NT2/D1 (cell line): ENCODE data around the gene CPNE5.

Source experiments
- DNase-seq: peaks from one replicate; pipeline ENCODE4 v3.0.0-alpha.2; 2011; ENCODE audit warnings: low read depth, low spot score
- H3K27me3 ChIP-seq: 2 replicates; pipeline ENCODE4 v1.6.0; 2011; ENCODE audit warnings: mild to moderate bottlenecking; ENCODE audit not compliant: insufficient read length, insufficient read depth
- H3K36me3 ChIP-seq: 2 replicates; pipeline ENCODE4 v1.6.1; 2011; ENCODE audit warnings: mild to moderate bottlenecking, low read length, mixed read lengths; ENCODE audit not compliant: insufficient read depth, insufficient read length
- H3K4me1 ChIP-seq: 2 replicates; pipeline ENCODE4 v1.5.1; 2011; ENCODE audit not compliant: insufficient read depth, insufficient read length
- H3K4me3 ChIP-seq: 2 replicates; pipeline ENCODE4 v1.5.1; 2011; ENCODE audit warnings: low read depth; ENCODE audit not compliant: insufficient read length
- H3K9ac ChIP-seq: 2 replicates; pipeline ENCODE4 v1.6.0; 2011; ENCODE audit warnings: low read depth; ENCODE audit not compliant: insufficient read length
- H3K9me3 ChIP-seq: 2 replicates; pipeline ENCODE4 v1.5.1; 2011; ENCODE audit warnings: mild to moderate bottlenecking, low read length; ENCODE audit not compliant: insufficient read depth
- SUZ12 ChIP-seq: IDR thresholded peaks from 2 replicates; pipeline ENCODE4 v1.6.1; 2011; ENCODE audit not compliant: insufficient read length, insufficient read depth; ENCODE audit errors: extremely low read depth
- YY1 ChIP-seq: IDR thresholded peaks from 2 replicates; pipeline ENCODE4 v1.6.1; 2011; ENCODE audit not compliant: insufficient read length, insufficient read depth
- ZNF274 ChIP-seq: IDR thresholded peaks from 2 replicates; pipeline ENCODE4 v1.6.1; 2011; ENCODE audit warnings: mild to moderate bottlenecking, low read depth, low read length

Gene CPNE5

GRCh38 chr6:36760685-36761435 lies 78.4 kb downstream of the CPNE5 start:
- H3K4me1 ChIP-seq, result no peaks in the 10 kb centered on the region

GRCh38 chr6:36759148-36759759 lies 80.0 kb downstream of the CPNE5 start:
- TF ChIP-seq SUZ12 (no peak), ZNF274 (no peak), YY1 (no peak)
- H3K4me3 ChIP-seq, result no peak overlapping the region
- peaks cover 5% of the 10 kb centered on the region for H3K4me1 ChIP-seq
- DNase-seq, result peak; percentile 50
- no peaks in the 10 kb centered on the region for H3K9me3 ChIP-seq
- H3K9ac ChIP-seq, result no peak overlapping the region
- no peaks in the 10 kb centered on the region for H3K36me3 ChIP-seq
- H3K27me3 ChIP-seq, result no peaks in the 10 kb centered on the region

More at GRCh38 chr6:36760685-36761435, 78.4 kb downstream of the CPNE5 start:
- Histone ChIP-seq H3K4me3 (no peak overlapping the region), H3K9ac (no peak overlapping the region), H3K27me3 (no peaks in the 10 kb centered on the region), H3K9me3 (no peaks in the 10 kb centered on the region), H3K36me3 (no peaks in the 10 kb centered on the region)
- no peak for DNase-seq
- no peak for TF ChIP-seq YY1
- no peak for TF ChIP-seq SUZ12
- no peak for TF ChIP-seq ZNF274

GRCh38 chr6:36758516-36759147 lies 80.6 kb downstream of the CPNE5 start:
- Histone ChIP-seq H3K9me3 (no peaks in the 10 kb centered on the region), H3K36me3 (no peaks in the 10 kb centered on the region), H3K9ac (no peak overlapping the region), H3K4me3 (no peak overlapping the region), H3K4me1 (peaks cover 7% of the 10 kb centered on the region), H3K27me3 (no peaks in the 10 kb centered on the region)
- TF ChIP-seq YY1 (no peak), SUZ12 (no peak), ZNF274 (no peak)
- DNase-seq, result no peak

GRCh38 chr6:36757943-36758508 lies 81.2 kb downstream of the CPNE5 start:
- no peak for TF ChIP-seq SUZ12
- TF ChIP-seq ZNF274, result no peak
- no peak overlapping the region for H3K4me3 ChIP-seq
- H3K4me1 ChIP-seq, result peaks cover 7% of the 10 kb centered on the region
- no peak overlapping the region for H3K9ac ChIP-seq
- H3K36me3 ChIP-seq, result no peaks in the 10 kb centered on the region
- no peaks in the 10 kb centered on the region for H3K27me3 ChIP-seq
- no peaks in the 10 kb centered on the region for H3K9me3 ChIP-seq
- no peak for DNase-seq

- Histone ChIP-seq H3K9me3 (no peaks in the 10 kb centered on the region), H3K4me1 (peaks cover 7% of the 10 kb centered on the region), H3K36me3 (no peaks in the 10 kb centered on the region), H3K9ac (no peak overlapping the region), H3K27me3 (no peaks in the 10 kb centered on the region), H3K4me3 (no peak overlapping the region)
- TF ChIP-seq SUZ12 (no peak), ZNF274 (no peak), YY1 (no peak)
- no peak for DNase-seq
These were observed 82.0 kb downstream of the CPNE5 start for GRCh38 chr6:36757206-36757605.

- no peak for DNase-seq
- Histone ChIP-seq H3K9ac (no peak overlapping the region), H3K4me1 (peaks cover 10% of the 10 kb centered on the region), H3K27me3 (no peaks in the 10 kb centered on the region), H3K4me3 (no peak overlapping the region), H3K36me3 (no peaks in the 10 kb centered on the region), H3K9me3 (no peaks in the 10 kb centered on the region)
- TF ChIP-seq YY1 (no peak), ZNF274 (no peak)
These were observed 82.5 kb downstream of the CPNE5 start for GRCh38 chr6:36756786-36757185.
